Measurements from ENCODE around the gene TRDN. TPM values are rescaled to one million over a fixed set of nuclear protein-coding genes. Genes with fewer than 3 reads are reported as not detected.

TRDN gene
- total RNA-seq, 1 donor from 2014 or later, result not detected

DNA sequence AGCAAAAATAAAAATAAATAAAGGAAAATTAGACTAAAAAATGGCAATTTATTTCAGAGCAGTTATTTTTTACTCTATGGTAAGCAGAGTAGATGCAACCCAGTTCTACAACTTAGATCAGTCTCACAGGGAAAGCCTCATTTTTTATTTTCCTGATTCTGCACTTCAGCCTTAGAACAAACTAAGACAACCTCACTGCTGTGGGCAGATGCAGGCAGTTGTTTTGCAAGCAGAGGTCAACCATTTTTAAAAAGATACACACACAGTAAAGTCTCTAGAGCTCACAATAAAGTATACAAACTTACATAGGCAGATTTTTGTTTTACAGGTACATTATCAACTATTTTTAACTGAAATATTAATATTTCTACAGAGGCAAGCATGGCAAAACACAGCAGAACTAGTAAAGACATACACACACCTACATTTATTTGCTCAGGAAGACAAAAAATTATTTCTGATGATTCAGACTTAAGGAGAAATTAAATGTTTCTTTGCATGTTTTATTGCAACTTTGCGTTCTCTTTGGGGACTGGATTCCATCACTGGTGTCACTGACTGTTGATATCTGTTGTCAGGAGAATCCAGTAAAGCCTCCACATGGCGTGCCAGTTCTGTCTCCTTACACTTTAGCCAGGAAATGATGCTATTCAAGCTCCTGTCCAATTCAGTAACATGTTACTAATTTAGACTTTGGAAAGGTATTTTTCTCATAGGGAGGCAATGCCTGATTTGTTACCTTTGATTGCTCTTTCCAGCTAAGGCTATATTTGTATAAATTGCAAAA, 102.7 kb downstream of the TRDN start:
- TF ChIP-seq, protein P1, sequence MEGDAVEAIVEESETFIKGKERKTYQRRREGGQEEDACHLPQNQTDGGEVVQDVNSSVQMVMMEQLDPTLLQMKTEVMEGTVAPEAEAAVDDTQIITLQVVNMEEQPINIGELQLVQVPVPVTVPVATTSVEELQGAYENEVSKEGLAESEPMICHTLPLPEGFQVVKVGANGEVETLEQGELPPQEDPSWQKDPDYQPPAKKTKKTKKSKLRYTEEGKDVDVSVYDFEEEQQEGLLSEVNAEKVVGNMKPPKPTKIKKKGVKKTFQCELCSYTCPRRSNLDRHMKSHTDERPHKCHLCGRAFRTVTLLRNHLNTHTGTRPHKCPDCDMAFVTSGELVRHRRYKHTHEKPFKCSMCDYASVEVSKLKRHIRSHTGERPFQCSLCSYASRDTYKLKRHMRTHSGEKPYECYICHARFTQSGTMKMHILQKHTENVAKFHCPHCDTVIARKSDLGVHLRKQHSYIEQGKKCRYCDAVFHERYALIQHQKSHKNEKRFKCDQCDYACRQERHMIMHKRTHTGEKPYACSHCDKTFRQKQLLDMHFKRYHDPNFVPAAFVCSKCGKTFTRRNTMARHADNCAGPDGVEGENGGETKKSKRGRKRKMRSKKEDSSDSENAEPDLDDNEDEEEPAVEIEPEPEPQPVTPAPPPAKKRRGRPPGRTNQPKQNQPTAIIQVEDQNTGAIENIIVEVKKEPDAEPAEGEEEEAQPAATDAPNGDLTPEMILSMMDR (conservative IDR thresholded peaks at IDR 0.05), result no peak
- Mint-ChIP-seq H3K4me3 (no peak overlapping the region), H3K9me3 (no peaks in the 10 kb centered on the region), H3K4me1 (peaks cover 5% of the 10 kb centered on the region), H3K36me3 (ENCODE audit: low read depth) (no peaks in the 10 kb centered on the region), H3K27me3 (ENCODE audit: low read depth) (no peaks in the 10 kb centered on the region), H3K27ac (ENCODE audit: unreplicated experiment) (no peak overlapping the region)
- DNase-seq (ENCODE audit: low read depth, low spot score), result no peak

DNA sequence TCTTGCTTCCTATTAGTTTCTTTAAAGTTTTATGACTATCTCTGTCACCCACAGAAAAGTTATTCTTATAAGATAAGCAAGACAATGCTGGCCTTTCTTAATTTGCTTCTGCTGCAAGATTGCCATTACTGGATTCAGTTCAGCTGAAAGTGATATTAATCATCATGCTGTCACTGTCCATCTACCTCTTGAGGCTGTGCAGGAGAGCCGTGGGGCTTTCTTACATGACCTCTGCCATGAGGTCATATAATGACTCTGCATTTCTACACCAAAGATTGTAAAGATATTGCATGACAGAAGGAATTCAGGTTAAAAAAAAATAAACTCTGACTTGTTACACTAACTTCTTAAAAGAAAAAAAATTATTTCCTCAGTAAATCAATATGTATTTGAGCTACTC, 106.9 kb downstream of the TRDN start:
- Mint-ChIP-seq H3K36me3 (ENCODE audit: low read depth) (no peaks in the 10 kb centered on the region), H3K9me3 (no peaks in the 10 kb centered on the region), H3K27ac (ENCODE audit: unreplicated experiment) (no peak overlapping the region), H3K4me3 (no peak overlapping the region), H3K27me3 (ENCODE audit: low read depth) (no peaks in the 10 kb centered on the region), H3K4me1 (peaks cover 5% of the 10 kb centered on the region)
- TF ChIP-seq, protein P1 (conservative IDR thresholded peaks at IDR 0.05), result no peak
- no peak for DNase-seq (ENCODE audit: low read depth, low spot score)

- TF ChIP-seq, protein P1 (conservative IDR thresholded peaks at IDR 0.05), result no peak
- no peaks in the 10 kb centered on the region for H3K9me3 Mint-ChIP-seq
These were observed 107.7 kb downstream of the TRDN start for GRCh38 chr6:123529058-123529457.

DNA sequence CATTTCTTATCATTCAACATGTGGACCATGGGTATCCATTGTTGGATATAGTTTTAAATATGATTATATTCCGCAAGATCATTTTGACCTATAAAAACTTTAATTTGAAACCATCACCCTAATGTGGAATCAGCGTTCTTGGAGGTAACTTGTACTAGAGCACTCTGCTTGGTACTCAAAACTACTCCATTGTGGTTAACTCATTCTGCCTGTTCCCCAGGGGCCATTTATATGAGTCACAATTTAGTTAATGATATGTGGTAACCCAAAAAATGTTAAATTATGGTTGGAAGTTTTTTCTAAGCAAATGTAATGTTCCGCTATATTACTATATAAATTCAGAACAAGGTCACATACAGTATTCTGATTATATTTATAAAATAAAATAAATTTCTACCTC, 109.3 kb downstream of the TRDN start:
- H3K9me3 Mint-ChIP-seq, result no peaks in the 10 kb centered on the region
- H3K27me3 Mint-ChIP-seq (ENCODE audit: low read depth), result no peaks in the 10 kb centered on the region
- no peaks in the 10 kb centered on the region for H3K36me3 Mint-ChIP-seq (ENCODE audit: low read depth)
- H3K4me1 Mint-ChIP-seq, result peaks cover 5% of the 10 kb centered on the region
- no peak for DNase-seq (ENCODE audit: low read depth, low spot score)
- H3K27ac Mint-ChIP-seq (ENCODE audit: unreplicated experiment), result no peak overlapping the region
- TF ChIP-seq, protein P1 (conservative IDR thresholded peaks at IDR 0.05), result no peak
- H3K4me3 Mint-ChIP-seq, result no peak overlapping the region

More at GRCh38 chr6:123529058-123529457, 107.7 kb downstream of the TRDN start:
- DNase-seq (ENCODE audit: low read depth, low spot score), result no peak
- Mint-ChIP-seq H3K27me3 (ENCODE audit: low read depth) (no peaks in the 10 kb centered on the region), H3K4me3 (no peak overlapping the region), H3K36me3 (ENCODE audit: low read depth) (no peaks in the 10 kb centered on the region), H3K4me1 (peaks cover 5% of the 10 kb centered on the region), H3K27ac (ENCODE audit: unreplicated experiment) (no peak overlapping the region)

DNA sequence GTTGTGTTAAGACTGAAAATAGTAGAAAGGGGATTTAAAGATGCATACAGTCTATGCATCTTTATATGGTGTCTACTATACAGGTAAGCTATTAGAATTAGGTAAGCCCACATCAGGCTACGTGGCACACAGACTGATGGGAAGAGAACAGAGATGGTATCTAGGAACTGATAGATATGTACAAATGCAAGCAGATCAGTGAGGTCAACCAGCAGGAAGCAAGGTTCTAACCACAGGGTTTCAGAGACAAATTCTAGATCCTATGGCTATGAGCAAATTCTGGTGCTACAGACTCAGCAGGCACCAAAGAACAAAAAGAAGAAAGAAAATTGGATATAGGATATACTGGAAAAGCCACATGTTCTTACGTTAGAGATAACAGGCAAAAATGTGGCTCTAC, 110.6 kb downstream of the TRDN start:
- Mint-ChIP-seq H3K36me3 (ENCODE audit: low read depth) (no peaks in the 10 kb centered on the region), H3K4me1 (peaks cover 5% of the 10 kb centered on the region), H3K27ac (ENCODE audit: unreplicated experiment) (no peak overlapping the region), H3K9me3 (no peaks in the 10 kb centered on the region), H3K27me3 (ENCODE audit: low read depth) (no peaks in the 10 kb centered on the region), H3K4me3 (no peak overlapping the region)
- DNase-seq (ENCODE audit: low read depth, low spot score), result no peak
- TF ChIP-seq, protein P1 (conservative IDR thresholded peaks at IDR 0.05), result no peak

Measured in neural crest cell (in vitro differentiated cells).